Fibroblast of villous mesenchyme (primary cell): Measurements from ENCODE around the gene DIPK1B. TPM values are rescaled to one million over a fixed set of nuclear protein-coding genes. Genes with fewer than 3 reads are reported as not detected.
"Not testable (repeated sequence)": the region's sequence is repeated elsewhere in the genome, so short reads cannot be mapped to it uniquely, and the experiment has no call there.

Experiments
- DNase-seq: peaks from one replicate; pipeline ENCODE4 v3.0.0-alpha.2; 2010; ENCODE audit warnings: low read depth
- H3K4me3 ChIP-seq: 2 replicates; pipeline ENCODE4 v1.5.1; 2011; ENCODE audit warnings: low read depth, mild to moderate bottlenecking, low read length
- CTCF ChIP-seq: IDR thresholded peaks from 2 replicates; pipeline ENCODE4 v1.5.1; 2012; ENCODE audit warnings: low read depth, mild to moderate bottlenecking, low read length; ENCODE audit not compliant: insufficient read depth
- total RNA-seq: library from RNA; depleted of rRNA; stranded (reverse); fragments of >200 nt; gene quantifications from 2 replicates; pipeline ENCODE4 v1.2.3, GENCODE V29; 2012

Gene DIPK1B
- total RNA-seq, 1 donor = 0.43 TPM

GRCh38 chr9:136709454-136710109, 2.8 kb upstream of the DIPK1B start:
- no peak for DNase-seq
- no peak for TF ChIP-seq CTCF

GRCh38 chr9:136710543-136710942, 1.8 kb upstream of the DIPK1B start:
- H3K4me3 ChIP-seq = no peak overlapping the region
- no peak for TF ChIP-seq CTCF
- DNase-seq = no peak

More at GRCh38 chr9:136709454-136710109, 2.8 kb upstream of the DIPK1B start:
- no peak overlapping the region for H3K4me3 ChIP-seq

GRCh38 chr9:136711219-136711648, 1.1 kb upstream of the DIPK1B start:
- peak; percentile 74 for DNase-seq

GRCh38 chr9:136712690-136713544, 545 bp downstream of the DIPK1B start:
- no peak for TF ChIP-seq CTCF
- H3K4me3 ChIP-seq = peak overlapping the region; percentile 35
- no peak for DNase-seq

More at GRCh38 chr9:136711219-136711648, 1.1 kb upstream of the DIPK1B start:
- not testable (repeated sequence) for H3K4me3 ChIP-seq

GRCh38 chr9:136713550-136713949, 1.2 kb downstream of the DIPK1B start:
- TF ChIP-seq CTCF = no peak
- no peak for DNase-seq

GRCh38 chr9:136714096-136714892, 1.9 kb downstream of the DIPK1B start:
- no peak for TF ChIP-seq CTCF
- DNase-seq = no peak

More at GRCh38 chr9:136713550-136713949, 1.2 kb downstream of the DIPK1B start:
- no peak overlapping the region for H3K4me3 ChIP-seq

GRCh38 chr9:136714893-136715274, 2.5 kb downstream of the DIPK1B start:
- DNase-seq = no peak
- no peak for TF ChIP-seq CTCF
- H3K4me3 ChIP-seq = no peak overlapping the region

More at GRCh38 chr9:136714096-136714892, 1.9 kb downstream of the DIPK1B start:
- no peak overlapping the region for H3K4me3 ChIP-seq
